GM19438 (cell line): Measurements from ENCODE around the gene FOXN3.

Experiments used
- ATAC-seq: cut with Tn5 transposase; IDR thresholded peaks from one replicate; pipeline ENCODE4 v1.9.1; 2021; ENCODE audit warnings: low read depth; ENCODE audit not compliant: unreplicated experiment

The FOXN3 gene

DNA sequence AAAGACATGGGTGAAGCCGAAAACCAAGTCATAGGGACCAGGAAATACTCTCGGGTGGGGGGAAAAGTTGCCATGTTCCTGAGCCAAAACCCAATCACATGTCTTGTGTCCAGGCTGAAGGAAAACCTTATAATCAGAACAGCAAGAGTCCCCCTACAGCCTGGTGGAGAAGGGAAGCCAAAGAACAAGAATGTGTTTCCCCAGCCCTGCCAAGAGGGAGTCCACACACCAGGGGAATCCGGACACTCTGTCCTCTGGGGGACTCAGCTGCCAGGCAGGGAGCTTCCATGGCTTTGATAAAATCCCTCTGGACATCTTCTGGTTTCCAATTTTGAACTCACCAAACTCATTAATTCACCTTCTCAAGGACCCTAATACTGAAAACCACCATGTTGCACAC, 273.0 kb downstream of the FOXN3 start:
- no peak for ATAC-seq

DNA sequence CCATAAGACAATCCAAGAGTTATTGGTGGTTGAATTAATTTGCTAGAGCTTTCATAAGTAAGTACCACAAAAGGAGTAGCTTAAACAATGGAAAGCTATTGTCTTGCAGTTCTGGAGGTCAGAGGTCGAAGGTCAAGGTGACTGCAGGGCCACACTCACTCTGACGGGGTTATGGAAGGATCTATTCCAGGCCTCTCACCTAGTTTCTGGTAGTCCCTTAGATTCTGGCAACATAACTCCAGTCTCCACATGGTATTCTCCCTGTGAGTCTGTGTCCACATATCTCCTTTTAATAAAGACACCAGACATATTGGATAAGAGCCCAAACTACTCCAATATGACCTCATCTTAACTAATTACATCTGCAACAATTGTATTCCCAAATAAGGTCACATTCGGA, 273.4 kb downstream of the FOXN3 start:
- no peak for ATAC-seq

- ATAC-seq: no peak
Measured at GRCh38 chr14:89142366-89142765, 274.7 kb downstream of the FOXN3 start.

- no peak for ATAC-seq
Measured at GRCh38 chr14:89141862-89142261, 275.2 kb downstream of the FOXN3 start.

DNA sequence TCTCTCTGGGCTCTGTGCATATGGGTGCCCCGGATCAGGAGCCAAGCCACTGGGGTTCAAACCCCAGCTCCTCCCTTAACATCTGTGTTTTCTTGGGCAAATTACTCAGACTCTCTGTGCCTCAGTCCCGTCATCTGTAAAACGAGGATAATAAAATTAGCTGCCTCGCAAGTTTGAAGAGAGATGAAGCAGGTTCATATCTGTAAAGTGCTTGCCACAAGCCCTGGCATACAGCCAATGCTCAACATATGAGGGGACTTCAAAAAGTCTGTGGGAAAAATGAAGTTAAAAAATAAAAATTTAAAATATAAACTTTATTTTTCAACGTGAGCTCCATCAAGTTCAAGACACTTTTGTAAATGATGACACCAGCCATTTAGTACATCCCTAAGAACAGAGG, 276.7 kb downstream of the FOXN3 start:
- ATAC-seq: no peak

- ATAC-seq: no peak
Measured at GRCh38 chr14:89139404-89140247, 277.4 kb downstream of the FOXN3 start.

DNA sequence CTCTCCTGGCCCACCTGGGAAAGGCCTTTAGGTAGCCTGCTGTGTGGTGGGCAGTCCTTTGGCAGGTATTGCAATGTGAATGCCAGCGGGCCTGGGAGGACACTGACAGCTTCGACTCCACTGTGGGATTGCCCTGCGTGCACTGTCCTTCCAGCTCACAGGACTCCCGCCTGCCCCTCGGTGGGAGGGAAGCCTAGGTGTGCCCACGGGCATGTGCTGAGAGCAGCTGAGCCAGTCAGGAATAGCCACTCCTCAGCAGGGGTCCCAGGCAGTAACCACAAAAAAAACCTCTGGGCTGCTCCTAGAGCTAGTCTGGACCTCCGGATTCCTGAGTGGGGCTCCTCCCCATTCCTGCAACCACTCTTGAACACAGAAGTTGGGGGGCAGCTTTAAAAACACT, 278.2 kb downstream of the FOXN3 start:
- ATAC-seq: no peak

DNA sequence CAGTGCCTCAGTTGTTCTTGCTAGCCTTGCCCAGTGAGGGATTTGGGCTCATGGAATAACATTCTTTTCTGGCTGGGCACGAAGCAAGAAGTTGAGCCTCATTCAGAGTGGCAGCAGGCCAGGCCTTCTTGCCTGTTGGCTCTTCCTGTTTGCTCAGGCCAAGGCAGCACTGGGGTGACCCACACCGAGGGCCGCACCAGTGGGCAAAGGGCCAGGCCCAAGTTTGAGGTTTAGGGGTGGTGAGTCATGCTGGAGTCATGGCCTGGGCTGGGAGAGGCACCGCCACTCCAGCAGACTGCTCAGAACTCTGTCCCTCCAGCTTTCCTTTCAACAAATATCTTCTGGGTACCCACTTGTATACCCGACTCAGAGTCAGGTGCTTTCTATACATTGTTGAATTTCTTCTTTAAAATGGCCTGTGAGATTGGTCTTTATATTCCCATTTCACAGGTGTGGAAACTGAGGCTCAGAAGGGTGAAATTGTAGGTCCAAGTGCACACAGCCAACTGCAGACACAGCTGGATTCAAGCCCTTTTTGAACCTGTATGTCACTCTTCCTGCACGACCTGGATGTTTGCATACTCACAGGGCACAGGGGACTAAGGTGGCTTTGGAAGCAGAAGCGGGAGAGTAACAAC, 279.4 kb downstream of the FOXN3 start:
- ATAC-seq: no peak

DNA sequence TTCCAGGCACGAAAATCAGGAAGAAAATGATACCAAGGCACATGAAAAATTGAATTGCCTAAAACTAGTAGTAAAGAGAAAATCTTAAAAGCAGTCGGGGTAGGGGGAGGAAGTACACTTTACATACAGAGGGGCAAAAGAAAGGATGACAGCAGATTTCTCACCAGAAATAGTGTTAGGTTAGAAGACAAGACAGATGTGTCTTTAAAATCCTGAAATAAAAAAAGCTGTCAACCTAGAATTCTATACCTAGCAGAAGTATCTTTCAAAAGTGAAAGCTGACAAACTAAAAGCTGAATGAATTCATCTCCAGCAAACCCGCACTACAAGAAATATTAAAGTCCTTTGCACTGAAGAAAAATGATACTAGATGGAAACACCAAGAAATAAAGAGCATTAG, 280.4 kb downstream of the FOXN3 start:
- ATAC-seq: no peak

GRCh38 chr14:89134640-89135039, 282.4 kb downstream of the FOXN3 start:
- ATAC-seq: no peak

DNA sequence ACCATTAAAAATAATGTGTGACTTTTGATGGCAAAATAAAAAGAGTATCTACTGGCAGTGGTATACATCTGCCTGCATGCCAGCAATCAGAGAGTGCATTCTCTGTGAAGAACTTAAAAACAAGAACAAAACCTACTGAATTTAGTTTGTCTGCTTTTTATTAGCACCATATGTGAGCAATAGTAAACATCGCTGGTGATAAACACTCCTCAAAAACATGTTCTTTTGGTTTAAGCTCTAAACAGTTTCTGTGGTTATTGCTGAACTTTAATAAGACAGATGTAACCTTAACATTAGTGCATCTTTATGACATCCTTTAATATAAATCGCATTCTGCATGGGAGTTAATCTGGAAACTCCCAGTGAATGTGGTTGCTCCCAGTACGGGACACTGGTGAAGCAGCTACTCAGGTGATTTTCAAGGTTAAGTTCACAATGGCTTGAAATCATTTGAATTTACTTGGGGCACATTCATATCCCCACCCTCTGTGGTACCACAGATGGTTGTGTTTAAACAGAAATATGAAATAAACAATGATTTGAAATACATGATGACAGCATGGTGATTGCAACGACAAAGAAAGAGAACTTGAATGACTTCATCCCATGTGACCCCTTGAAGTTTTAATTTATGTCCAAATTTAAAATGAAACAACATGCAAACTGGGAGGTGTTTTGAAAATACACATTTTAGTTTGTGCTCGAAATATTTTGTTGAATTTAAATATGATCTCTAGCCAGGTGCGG, 285.9 kb downstream of the FOXN3 start:
- no peak for ATAC-seq

GRCh38 chr14:89129570-89129969, 287.5 kb downstream of the FOXN3 start:
- ATAC-seq: no peak

GRCh38 chr14:89128311-89129026, 288.6 kb downstream of the FOXN3 start:
- no peak for ATAC-seq

DNA sequence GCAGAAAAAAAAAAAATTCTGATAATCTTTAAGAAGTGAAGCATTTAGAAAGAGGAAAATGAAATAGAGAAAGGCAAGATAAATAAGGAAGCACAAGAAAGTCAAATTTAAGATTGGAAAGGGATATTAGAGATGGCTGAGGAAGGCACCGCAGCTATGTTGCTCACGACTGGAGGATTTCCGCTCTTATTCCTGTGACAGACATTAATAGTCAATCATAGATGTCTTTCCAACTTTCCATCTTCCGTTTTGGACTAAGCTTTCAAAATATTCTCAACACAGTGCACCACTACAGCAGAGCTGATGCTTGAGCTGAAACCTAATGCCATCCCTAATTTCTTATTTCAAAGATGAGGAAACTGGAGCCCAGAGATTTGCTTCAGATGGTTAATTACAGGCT, 290.6 kb downstream of the FOXN3 start:
- ATAC-seq: no peak

- ATAC-seq: no peak
Measured at GRCh38 chr14:89125216-89125615, 291.8 kb downstream of the FOXN3 start.

- no peak for ATAC-seq
Measured at GRCh38 chr14:89123851-89124250, 293.2 kb downstream of the FOXN3 start.

DNA sequence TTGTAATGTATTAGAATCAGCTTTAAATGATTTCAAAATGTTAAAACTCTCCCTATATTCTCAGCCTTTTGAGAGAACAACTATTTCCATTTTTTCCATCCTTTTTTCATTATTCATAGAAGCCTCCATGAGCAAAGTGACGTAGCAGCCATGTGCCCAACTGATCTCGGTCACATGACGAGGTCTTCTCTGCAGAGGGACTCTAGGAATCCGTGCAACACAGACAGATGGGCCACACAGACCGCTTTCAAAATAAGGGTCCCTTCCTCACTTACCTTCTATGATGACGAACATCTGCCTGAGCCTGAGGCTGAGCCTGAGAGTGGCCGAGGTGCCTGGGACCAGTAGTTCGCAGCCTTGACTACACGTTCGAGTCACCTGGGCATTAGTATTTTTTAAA, 293.8 kb downstream of the FOXN3 start:
- no peak for ATAC-seq

DNA sequence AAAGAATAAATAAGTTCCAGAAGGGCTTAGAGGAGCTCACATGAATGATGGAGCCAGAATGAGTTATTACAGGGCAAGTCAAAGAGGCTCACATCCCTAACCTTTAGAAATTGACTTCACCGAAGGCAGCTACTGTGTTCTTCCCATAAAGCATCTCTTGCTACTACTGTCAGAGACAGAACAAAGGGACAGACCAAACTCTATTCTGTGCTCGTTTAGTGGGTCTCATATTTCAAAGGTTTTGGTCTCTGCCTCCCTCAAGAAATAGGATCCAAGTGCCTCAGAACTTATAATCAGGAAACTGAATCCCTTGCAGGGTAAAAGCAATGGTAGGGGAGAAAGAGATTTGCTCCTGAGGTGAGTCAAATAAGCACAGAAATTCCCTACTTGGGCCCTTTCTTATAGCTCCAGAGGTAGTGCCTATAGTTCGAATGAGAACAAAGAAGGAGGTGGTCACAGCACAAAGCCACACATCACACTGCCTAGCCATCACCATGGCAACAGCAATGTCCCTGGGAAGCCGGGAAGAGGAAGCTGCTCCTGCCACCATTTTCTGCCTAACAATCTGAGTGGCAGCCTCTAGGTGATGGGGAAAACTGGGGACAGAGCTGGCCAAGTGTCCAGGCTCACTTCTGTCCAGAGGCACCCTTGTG, 294.9 kb downstream of the FOXN3 start:
- no peak for ATAC-seq

DNA sequence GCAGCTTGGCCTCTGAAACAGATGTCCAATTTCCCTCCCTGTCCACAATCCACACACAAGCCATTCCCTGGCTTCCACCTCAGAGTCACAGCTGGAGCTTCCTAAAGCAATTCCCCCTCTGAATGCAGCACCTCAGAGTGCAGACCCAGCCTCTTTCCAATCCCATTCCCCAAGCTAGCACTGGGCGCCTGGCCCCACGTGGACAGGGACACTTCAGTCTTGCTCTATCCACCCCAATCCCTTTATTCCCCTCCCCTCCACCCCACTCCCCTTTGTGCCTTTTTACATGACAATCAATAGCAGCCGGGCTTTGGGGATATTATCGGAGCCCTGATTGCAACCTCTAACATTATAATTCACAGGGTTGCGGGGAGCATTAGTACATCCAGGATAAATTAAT, 300.0 kb downstream of the FOXN3 start:
- ATAC-seq: no peak

DNA sequence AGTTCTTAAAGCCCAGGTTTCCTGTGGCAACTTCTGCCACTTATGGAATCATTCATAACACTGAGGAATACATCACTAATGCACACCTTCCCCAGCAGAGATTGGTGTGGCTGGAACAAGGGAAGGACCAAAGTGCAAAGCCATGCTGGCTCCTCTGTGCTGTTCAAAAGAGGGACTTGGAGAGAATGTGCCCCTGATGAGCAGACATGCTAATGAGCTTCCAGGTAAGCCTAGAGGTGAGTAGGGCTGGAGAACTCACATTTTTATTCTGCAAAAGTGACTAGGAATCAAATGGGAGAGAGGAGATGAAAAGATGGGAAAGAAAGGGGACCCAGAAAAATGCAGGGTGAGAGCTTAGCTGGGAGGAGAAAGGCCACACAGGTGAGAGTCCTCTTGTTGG, 302.9 kb downstream of the FOXN3 start:
- no peak for ATAC-seq
